OCI-LY7 (cell line): ENCODE data around the gene DNAL1. TPM values are rescaled to one million over a fixed set of nuclear protein-coding genes. Genes with fewer than 3 reads are reported as not detected.

Experiments
- BruUV-seq: library from RNA; stranded (reverse); fragments of 400-500 nt; replicated peaks from 2 replicates; lab custom pipeline; 2021; lab: Mats Ljungman, UMichigan
- CTCF ChIA-PET: fragments of 300-600 bp; sonication (Branson Sonifier 250); formaldehyde crosslinking; loops from one replicate; lab custom pipeline; 2022; ENCODE audit warnings: antibody characterized with exemption; ENCODE audit not compliant: unreplicated experiment; lab: Charles Lee
- POLR2A ChIA-PET: fragments of 300-600 bp; sonication (Branson Sonifier 250); formaldehyde crosslinking; loops from one replicate; lab custom pipeline; 2022; ENCODE audit warnings: antibody characterized with exemption; lab: Charles Lee
- DNase-seq: peaks from one replicate; pipeline ENCODE4 v3.0.0-alpha.2; 2015; ENCODE audit warnings: low spot score
- H2AFZ ChIP-seq: fragments of 200-600 bp; sonication (generic), shearing (Covaris generic); 2 replicates; pipeline ENCODE4 v1.6.1; 2014; ENCODE audit warnings: mild to moderate bottlenecking, antibody characterized with exemption, low read length, moderate library complexity
- H3K27ac ChIP-seq: fragments of 200-600 bp; sonication (generic); 2 replicates; pipeline ENCODE4 v1.5.1; 2014; ENCODE audit warnings: mixed run types, low read depth, mild to moderate bottlenecking, moderate library complexity, low read length, inconsistent platforms; ENCODE audit not compliant: poor library complexity, severe bottlenecking
- H3K36me3 ChIP-seq: fragments of 200-600 bp; sonication (generic); 2 replicates; pipeline ENCODE4 v1.6.1; 2014; ENCODE audit warnings: mild to moderate bottlenecking, antibody characterized with exemption, low read length, moderate library complexity, mixed read lengths; ENCODE audit not compliant: insufficient read depth
- H3K4me1 ChIP-seq: fragments of 200-600 bp; sonication (generic); 2 replicates; pipeline ENCODE4 v1.5.1; 2014; ENCODE audit warnings: mild to moderate bottlenecking, low read length; ENCODE audit not compliant: insufficient read depth, poor library complexity, severe bottlenecking
- H3K4me2 ChIP-seq: fragments of 200-600 bp; sonication (generic); 2 replicates; pipeline ENCODE4 v1.6.1; 2014; ENCODE audit warnings: mild to moderate bottlenecking, low read length
- H3K4me3 ChIP-seq: fragments of 200-600 bp; sonication (generic); 2 replicates; pipeline ENCODE4 v1.5.1; 2014; ENCODE audit warnings: mild to moderate bottlenecking, low read depth, low read length; ENCODE audit not compliant: poor library complexity, severe bottlenecking
- H3K79me2 ChIP-seq: fragments of 200-600 bp; sonication (generic); 2 replicates; pipeline ENCODE4 v1.6.1; 2016; ENCODE audit warnings: low read depth, mild to moderate bottlenecking, low read length, moderate library complexity, mixed read lengths; ENCODE audit not compliant: insufficient read depth
- H3K9me2 ChIP-seq: fragments of 200-600 bp; sonication (generic); 2 replicates; pipeline ENCODE4 v1.6.1; 2016; ENCODE audit warnings: mild to moderate bottlenecking, low read length, mixed read lengths; ENCODE audit not compliant: insufficient read depth
- H3K9me3 ChIP-seq: fragments of 200-600 bp; sonication (generic); 2 replicates; pipeline ENCODE4 v1.6.1; 2014; ENCODE audit warnings: mild to moderate bottlenecking, mixed run types, low read length, mixed read lengths
- H4K20me1 ChIP-seq: fragments of 200-600 bp; sonication (generic); 2 replicates; pipeline ENCODE4 v1.6.1; 2014; ENCODE audit warnings: mild to moderate bottlenecking, antibody characterized with exemption, low read length, moderate library complexity, mixed read lengths; ENCODE audit not compliant: insufficient read depth
- EZH2phosphoT487 ChIP-seq: fragments of 200-600 bp; sonication (generic); IDR thresholded peaks from 2 replicates; pipeline ENCODE4 v1.6.1; 2018; ENCODE audit warnings: low read depth, borderline replicate concordance, mild to moderate bottlenecking, mixed run types, antibody characterized with exemption, low read length, moderate library complexity, mixed read lengths
- intact Hi-C: fragments of 100-400 bp; cut with micrococcal nuclease; formaldehyde crosslinking; loops from one replicate; pipeline ENCODE4 v1.10.0; 2022; ENCODE audit not compliant: unreplicated experiment
- small RNA-seq: library from RNA; depleted of rRNA; stranded (forward); fragments of <200 nt; gene quantifications from one replicate; pipeline ENCODE3, GENCODE V24; 2014
- total RNA-seq, 2 experiments: library from RNA; depleted of rRNA in 1 of 2; stranded (reverse); fragments of >200 nt in 1 of 2; shearing (Covaris generic) in 1 of 2; gene quantifications; 2 replicates each; pipeline ENCODE4 v1.2.3, GENCODE V29; 2014 to 2022
- TF ChIP-seq, protein P1 (sequence below): fragments of 200-600 bp; sonication (generic); conservative IDR thresholded peaks from 2 replicates; pipeline ENCODE4 v1.5.1; 2014; ENCODE audit warnings: mild to moderate bottlenecking, antibody characterized with exemption, low read length, moderate library complexity, mixed read lengths

Gene DNAL1
- total RNA-seq, 2 experiments from 2014 or later = 5.6 to 7.5 TPM

DNA sequence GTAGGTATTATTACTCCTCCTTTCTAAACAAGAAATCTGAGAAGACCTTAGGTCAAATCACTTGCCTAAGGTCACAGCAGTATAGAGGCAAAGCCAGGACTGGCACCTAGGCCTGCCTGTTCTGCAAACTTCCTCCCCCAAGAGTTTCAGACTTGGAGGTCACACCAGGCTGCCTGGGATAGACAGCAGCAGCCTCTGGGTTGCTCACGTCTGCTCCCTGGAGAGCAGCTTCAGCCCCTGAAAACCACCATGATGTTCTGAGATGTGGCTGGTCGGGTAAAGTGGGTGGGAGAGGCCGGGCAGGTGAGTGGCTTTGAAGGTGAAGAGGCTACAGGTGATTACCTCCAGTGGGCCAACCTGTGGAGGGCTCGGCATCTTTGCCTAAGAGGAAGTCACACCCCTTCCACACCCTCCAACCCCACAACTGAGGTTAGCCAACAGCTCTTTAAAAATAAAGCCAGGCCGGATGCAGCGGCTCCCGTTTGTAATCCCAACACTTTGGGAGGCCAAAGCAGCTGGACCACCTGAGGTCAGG, 106.4 kb downstream of the DNAL1 start:
- H3K9me2 ChIP-seq = no peaks in the 10 kb centered on the region
- H3K27ac ChIP-seq = peak overlapping the region; percentile 26
- intact Hi-C loops = no loop called here
- H3K4me2 ChIP-seq = peak overlapping the region; percentile 99
- TF ChIP-seq, protein P1, sequence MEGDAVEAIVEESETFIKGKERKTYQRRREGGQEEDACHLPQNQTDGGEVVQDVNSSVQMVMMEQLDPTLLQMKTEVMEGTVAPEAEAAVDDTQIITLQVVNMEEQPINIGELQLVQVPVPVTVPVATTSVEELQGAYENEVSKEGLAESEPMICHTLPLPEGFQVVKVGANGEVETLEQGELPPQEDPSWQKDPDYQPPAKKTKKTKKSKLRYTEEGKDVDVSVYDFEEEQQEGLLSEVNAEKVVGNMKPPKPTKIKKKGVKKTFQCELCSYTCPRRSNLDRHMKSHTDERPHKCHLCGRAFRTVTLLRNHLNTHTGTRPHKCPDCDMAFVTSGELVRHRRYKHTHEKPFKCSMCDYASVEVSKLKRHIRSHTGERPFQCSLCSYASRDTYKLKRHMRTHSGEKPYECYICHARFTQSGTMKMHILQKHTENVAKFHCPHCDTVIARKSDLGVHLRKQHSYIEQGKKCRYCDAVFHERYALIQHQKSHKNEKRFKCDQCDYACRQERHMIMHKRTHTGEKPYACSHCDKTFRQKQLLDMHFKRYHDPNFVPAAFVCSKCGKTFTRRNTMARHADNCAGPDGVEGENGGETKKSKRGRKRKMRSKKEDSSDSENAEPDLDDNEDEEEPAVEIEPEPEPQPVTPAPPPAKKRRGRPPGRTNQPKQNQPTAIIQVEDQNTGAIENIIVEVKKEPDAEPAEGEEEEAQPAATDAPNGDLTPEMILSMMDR = no peak
- no peak for TF ChIP-seq EZH2phosphoT487
- DNase-seq = peak; percentile 33
- CTCF ChIA-PET = no interaction called here
- H3K4me3 ChIP-seq = no peak overlapping the region
- H4K20me1 ChIP-seq = peaks cover 83% of the 10 kb centered on the region
- H3K79me2 ChIP-seq = peaks cover 100% of the 10 kb centered on the region
- H3K4me1 ChIP-seq = peaks cover 100% of the 10 kb centered on the region
- H3K9me3 ChIP-seq = no peaks in the 10 kb centered on the region
- POLR2A ChIA-PET = interaction anchor here (0.7 kb wide), 2 partner anchors 48 to 63 kb away, joined by 3 to 4 read pairs; no protein-coding TSS in a partner anchor
- no TSS peak for BruUV-seq
- no peak overlapping the region for H2AFZ ChIP-seq
- H3K36me3 ChIP-seq = peaks cover 50% of the 10 kb centered on the region

DNA sequence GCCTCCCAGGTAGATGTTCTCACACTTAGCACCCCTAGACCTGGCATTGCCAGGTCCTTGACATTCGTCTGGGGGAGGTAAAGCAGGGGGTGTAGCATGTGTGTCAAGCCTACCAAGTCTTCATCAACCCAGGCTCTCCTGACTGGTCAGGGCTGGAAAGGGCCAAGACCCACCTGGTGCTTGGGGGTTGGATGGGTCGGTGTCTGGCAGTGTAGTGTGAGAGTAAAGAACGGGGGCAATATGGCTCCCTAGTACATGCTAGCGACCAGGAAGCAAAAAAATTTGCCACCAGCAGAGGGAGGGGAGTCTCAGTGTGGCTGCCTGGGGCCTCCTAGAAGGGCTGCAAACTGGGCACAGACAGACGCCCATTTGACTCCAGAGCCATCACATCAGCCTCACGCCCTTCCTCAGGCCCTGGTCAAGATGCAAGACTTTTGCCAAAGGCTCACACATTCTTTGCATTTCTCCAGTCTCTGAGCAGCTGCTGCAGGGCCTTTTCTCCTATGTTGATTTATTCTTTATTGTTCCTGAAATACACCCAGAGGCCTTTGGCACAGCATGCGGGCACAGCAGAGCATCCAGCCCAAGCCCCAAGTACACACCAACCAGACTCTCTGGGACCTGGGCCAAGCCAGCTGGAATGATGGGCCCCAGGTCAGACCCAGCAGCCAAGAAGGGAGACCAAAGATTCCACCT, 107.7 kb downstream of the DNAL1 start:
- ChIA-PET CTCF (interaction anchor here (0.9 kb wide), 1 partner anchor 33 kb away, joined by 3 read pairs; no protein-coding TSS in a partner anchor), POLR2A (no interaction called here)
- DNase-seq = peak; percentile 48
- H3K9me2 ChIP-seq = no peaks in the 10 kb centered on the region
- peaks cover 100% of the 10 kb centered on the region for H3K79me2 ChIP-seq
- peak overlapping the region; percentile 99 for H3K4me2 ChIP-seq
- peaks cover 100% of the 10 kb centered on the region for H3K4me1 ChIP-seq
- no peak for TF ChIP-seq EZH2phosphoT487
- TF ChIP-seq, protein P1 = peak; percentile 58
- H3K4me3 ChIP-seq = peak overlapping the region; percentile 78
- peak overlapping the region; percentile 88 for H3K27ac ChIP-seq
- peaks cover 49% of the 10 kb centered on the region for H3K36me3 ChIP-seq
- no peak overlapping the region for H2AFZ ChIP-seq
- intact Hi-C loops = no loop called here
- H4K20me1 ChIP-seq = peaks cover 82% of the 10 kb centered on the region
- BruUV-seq = no TSS peak
- H3K9me3 ChIP-seq = no peaks in the 10 kb centered on the region

Small RNAs within 50 kb of the gene (small RNA-seq; reads per million reads assigned to genes)
- not detected for gene RNU6-240P

Other genes with a start within 250 kb of the DNAL1 start
- 17.1 and 18.6 TPM in 2 replicates for gene NUMB, start 186.4 kb upstream of the DNAL1 start, total RNA-seq (2014; rRNA removed; shearing (Covaris generic))
- 81.1 and 87.8 TPM in 2 replicates for gene NUMB, start 186.4 kb upstream of the DNAL1 start, total RNA-seq (2022)
- 33.5 and 36.4 TPM in 2 replicates for gene RIOX1, start 154.1 kb upstream of the DNAL1 start, total RNA-seq (2014; rRNA removed; shearing (Covaris generic))
- 21.0 and 21.7 TPM in 2 replicates for gene RIOX1, start 154.1 kb upstream of the DNAL1 start, total RNA-seq (2022)
- gene ACOT1, start 107.8 kb upstream of the DNAL1 start, total RNA-seq (2014; rRNA removed; shearing (Covaris generic)) = 0.88 and 1.9 TPM in 2 replicates
- gene ACOT1, start 107.8 kb upstream of the DNAL1 start, total RNA-seq (2022) = 1.8 and 2.3 TPM in 2 replicates
- gene HEATR4, start 86.0 kb upstream of the DNAL1 start, total RNA-seq (2014; rRNA removed; shearing (Covaris generic)) = not detected in 2 replicates
- gene HEATR4, start 86.0 kb upstream of the DNAL1 start, total RNA-seq (2022) = not detected in 2 replicates
- gene ACOT2, start 75.8 kb upstream of the DNAL1 start, total RNA-seq (2014; rRNA removed; shearing (Covaris generic)) = 11.7 and 13.5 TPM in 2 replicates
- gene ACOT2, start 75.8 kb upstream of the DNAL1 start, total RNA-seq (2022) = 6.8 and 7.9 TPM in 2 replicates
- gene ACOT4, start 53.1 kb upstream of the DNAL1 start, total RNA-seq (2014; rRNA removed; shearing (Covaris generic)) = not detected in 2 replicates
- not detected in 2 replicates for gene ACOT4, start 53.1 kb upstream of the DNAL1 start, total RNA-seq (2022)
- gene ACOT6, start 32.5 kb upstream of the DNAL1 start, total RNA-seq (2014; rRNA removed; shearing (Covaris generic)) = not detected in 2 replicates
- not detected in 2 replicates for gene ACOT6, start 32.5 kb upstream of the DNAL1 start, total RNA-seq (2022)
- gene PNMA1, start 69.4 kb downstream of the DNAL1 start, total RNA-seq (2014; rRNA removed; shearing (Covaris generic)) = 5.8 and 6.0 TPM in 2 replicates
- 14.5 and 14.6 TPM in 2 replicates for gene PNMA1, start 69.4 kb downstream of the DNAL1 start, total RNA-seq (2022)
- 6.4 and 6.6 TPM in 2 replicates for gene PTGR2, start 206.8 kb downstream of the DNAL1 start, total RNA-seq (2014; rRNA removed; shearing (Covaris generic))
- 14.3 and 17.8 TPM in 2 replicates for gene PTGR2, start 206.8 kb downstream of the DNAL1 start, total RNA-seq (2022)
- gene ZNF410, start 241.9 kb downstream of the DNAL1 start, total RNA-seq (2014; rRNA removed; shearing (Covaris generic)) = 41.6 and 49.6 TPM in 2 replicates
- gene ZNF410, start 241.9 kb downstream of the DNAL1 start, total RNA-seq (2022) = 45.2 and 45.5 TPM in 2 replicates